Lower leg skin (tissue), 3 donors: ENCODE data around the gene NRXN3.

ENCODE experiments used
- CTCF ChIP-seq, 3 donors: fragments of 450-650 bp; IDR thresholded peaks; one replicate each; pipeline ENCODE4 v1.5.1; 2016; ENCODE audit warnings: antibody characterized with exemption in 3 of 3, mild to moderate bottlenecking in 3 of 3, moderate library complexity in 2 of 3
- POLR2A ChIP-seq, 2 donors: fragments of 450-650 bp; IDR thresholded peaks; one replicate each; pipeline ENCODE4 v1.6.1; 2016 to 2017; ENCODE audit warnings: antibody characterized with exemption in 2 of 2, mild to moderate bottlenecking in 1 of 2, moderate library complexity in 1 of 2

- TF ChIP-seq CTCF (IDR thresholded peaks at IDR 0.05) (no peak), POLR2A (IDR thresholded peaks at IDR 0.05) (no peak)
These were observed 751.7 kb downstream of the NRXN3 start for GRCh38 chr14:78921856-78922255.
